NCI-H2196 (cell line): ENCODE measurements around the gene SAMSN1.
"Not testable (repeated sequence)": the region's sequence is repeated elsewhere in the genome, so short reads cannot be mapped to it uniquely, and the experiment has no call there.

ENCODE experiments used
- DNase-seq: peaks from one replicate; lab custom pipeline; 2025; ENCODE audit not compliant: unreplicated experiment; lab: John Stamatoyannopoulos, UW

SAMSN1 gene

GRCh38 chr21:14531757-14532316 is 14.3 kb downstream of the SAMSN1 start:
- DNase-seq: no peak

GRCh38 chr21:14530592-14530991 is 15.5 kb downstream of the SAMSN1 start:
- no peak for DNase-seq

- DNase-seq: no peak
These were observed 17.3 kb downstream of the SAMSN1 start for GRCh38 chr21:14528815-14529214.

- no peak for DNase-seq
These were observed 18.1 kb downstream of the SAMSN1 start for GRCh38 chr21:14527696-14528652.

GRCh38 chr21:14526836-14527695 is 19.0 kb downstream of the SAMSN1 start:
- no peak for DNase-seq

GRCh38 chr21:14526199-14526598 is 19.9 kb downstream of the SAMSN1 start:
- no peak for DNase-seq

- DNase-seq: no peak
These were observed 22.9 kb downstream of the SAMSN1 start for GRCh38 chr21:14523234-14523633.

- DNase-seq: no peak
These were observed 23.4 kb downstream of the SAMSN1 start for GRCh38 chr21:14522736-14523135.

GRCh38 chr21:14520535-14520934 is 25.6 kb downstream of the SAMSN1 start:
- no peak for DNase-seq

- DNase-seq: no peak
These were observed 27.1 kb downstream of the SAMSN1 start for GRCh38 chr21:14519000-14519399.

- DNase-seq: no peak
These were observed 32.3 kb downstream of the SAMSN1 start for GRCh38 chr21:14513804-14514203.

- DNase-seq: not testable (repeated sequence)
These were observed 39.2 kb downstream of the SAMSN1 start for GRCh38 chr21:14506859-14507457.

GRCh38 chr21:14500873-14501272 is 45.2 kb downstream of the SAMSN1 start:
- no peak for DNase-seq

- no peak for DNase-seq
These were observed 46.8 kb downstream of the SAMSN1 start for GRCh38 chr21:14499316-14499715.

GRCh38 chr21:14497825-14498224 is 48.3 kb downstream of the SAMSN1 start:
- DNase-seq: no peak

- no peak for DNase-seq
These were observed 51.0 kb downstream of the SAMSN1 start for GRCh38 chr21:14495075-14495474.

GRCh38 chr21:14494181-14494580 is 51.9 kb downstream of the SAMSN1 start:
- not testable (repeated sequence) for DNase-seq

- no peak for DNase-seq
These were observed 52.4 kb downstream of the SAMSN1 start for GRCh38 chr21:14493731-14494130.

GRCh38 chr21:14492931-14493330 is 53.2 kb downstream of the SAMSN1 start:
- no peak for DNase-seq

GRCh38 chr21:14491269-14491681 is 54.8 kb downstream of the SAMSN1 start:
- DNase-seq: no peak

GRCh38 chr21:14488672-14489204 is 57.4 kb downstream of the SAMSN1 start:
- DNase-seq: no peak
